ENCODE measurements around the gene TARBP2. TPM values are rescaled to one million over a fixed set of nuclear protein-coding genes. Genes with fewer than 3 reads are reported as not detected.

Gene TARBP2
- total RNA-seq, 1 donor from 2014 or later = 32.4 TPM

GRCh38 chr12:53551889-53552291 lies 50.8 kb downstream of the TARBP2 start:
- TF ChIP-seq EZH2phosphoT487 (IDR thresholded peaks at IDR 0.05) = no peak
- no peak for TF ChIP-seq CTCF (IDR thresholded peaks at IDR 0.05)
- TF ChIP-seq EZH2 (IDR thresholded peaks at IDR 0.05) = no peak
- Mint-ChIP-seq H3K36me3 (peaks cover 9% of the 10 kb centered on the region), H3K4me1 (peaks cover 15% of the 10 kb centered on the region), H3K4me3 (no peak overlapping the region), H3K27me3 (ENCODE audit: insufficient read depth, low read depth) (no peaks in the 10 kb centered on the region), H3K9me3 (no peaks in the 10 kb centered on the region), H3K27ac (no peak overlapping the region)
- DNase-seq (ENCODE audit: low spot score) = peak; percentile 7
- H3K9ac ChIP-seq = no peak overlapping the region
- H3K27me3 ChIP-seq = no peaks in the 10 kb centered on the region
- peaks cover 22% of the 10 kb centered on the region for H3K4me1 ChIP-seq
- H3K79me2 ChIP-seq (ENCODE audit: low read depth) = no peaks in the 10 kb centered on the region
- peak overlapping the region; percentile 14 for H3K4me2 ChIP-seq
- no peaks in the 10 kb centered on the region for H4K20me1 ChIP-seq (ENCODE audit: low read depth)
- peaks cover 13% of the 10 kb centered on the region for H3F3A ChIP-seq (ENCODE audit: low read depth)
- no peaks in the 10 kb centered on the region for H3K9me3 ChIP-seq (ENCODE audit: low read depth)
- no peak overlapping the region for H2AFZ ChIP-seq (replicated peaks)
- H3K4me3 ChIP-seq = no peak overlapping the region
- H3K36me3 ChIP-seq = no peaks in the 10 kb centered on the region
- peak overlapping the region; percentile 40 for H3K27ac ChIP-seq

- H3K27me3 ChIP-seq = no peaks in the 10 kb centered on the region
- Mint-ChIP-seq H3K4me1 (peaks cover 15% of the 10 kb centered on the region), H3K27ac (no peak overlapping the region), H3K27me3 (ENCODE audit: insufficient read depth, low read depth) (no peaks in the 10 kb centered on the region), H3K4me3 (no peak overlapping the region), H3K9me3 (no peaks in the 10 kb centered on the region), H3K36me3 (peaks cover 9% of the 10 kb centered on the region)
- no peaks in the 10 kb centered on the region for H3K36me3 ChIP-seq
- peak overlapping the region; percentile 40 for H3K27ac ChIP-seq
- H2AFZ ChIP-seq (replicated peaks) = no peak overlapping the region
- peaks cover 13% of the 10 kb centered on the region for H3F3A ChIP-seq (ENCODE audit: low read depth)
- no peak overlapping the region for H3K9ac ChIP-seq
- peak; percentile 48 for DNase-seq (ENCODE audit: low spot score)
- H3K79me2 ChIP-seq (ENCODE audit: low read depth) = no peaks in the 10 kb centered on the region
- H4K20me1 ChIP-seq (ENCODE audit: low read depth) = no peaks in the 10 kb centered on the region
- no peaks in the 10 kb centered on the region for H3K9me3 ChIP-seq (ENCODE audit: low read depth)
- H3K4me2 ChIP-seq = peak overlapping the region; percentile 14
- peaks cover 22% of the 10 kb centered on the region for H3K4me1 ChIP-seq
- TF ChIP-seq CTCF (IDR thresholded peaks at IDR 0.05) (no peak), EZH2phosphoT487 (IDR thresholded peaks at IDR 0.05) (no peak), EZH2 (IDR thresholded peaks at IDR 0.05) (no peak)
- no peak overlapping the region for H3K4me3 ChIP-seq
These were observed 51.6 kb downstream of the TARBP2 start for GRCh38 chr12:53552361-53553327.

Small RNA genes within 50 kb of the gene (small RNA-seq; reads per million reads assigned to genes)
- gene AC023509.3 = not detected

Other genes with a start within 250 kb of the TARBP2 start
- 34.3 and 54.0 TPM in 2 replicates for gene ESPL1, start 233.0 kb upstream of the TARBP2 start, total RNA-seq (ENCODE audit: low replicate concordance)
- 425 and 443 TPM in 2 replicates for gene PFDN5, start 205.7 kb upstream of the TARBP2 start, total RNA-seq (ENCODE audit: low replicate concordance)
- 48.8 and 55.7 TPM in 2 replicates for gene MYG1, start 201.6 kb upstream of the TARBP2 start, total RNA-seq (ENCODE audit: low replicate concordance)
- 51.0 and 105 TPM in 2 replicates for gene AAAS, start 179.7 kb upstream of the TARBP2 start, total RNA-seq (ENCODE audit: low replicate concordance)
- gene SP7, start 164.9 kb upstream of the TARBP2 start, total RNA-seq (ENCODE audit: low replicate concordance) = 0.74 and 0.90 TPM in 2 replicates
- gene SP1, start 121.1 kb upstream of the TARBP2 start, total RNA-seq (ENCODE audit: low replicate concordance) = 67.8 and 71.0 TPM in 2 replicates
- 0.34 TPM in 1 of 2 replicates, not detected in the other for gene AMHR2, start 77.4 kb upstream of the TARBP2 start, total RNA-seq (ENCODE audit: low replicate concordance)
- 52.2 and 67.2 TPM in 2 replicates for gene PRR13, start 59.5 kb upstream of the TARBP2 start, total RNA-seq (ENCODE audit: low replicate concordance)
- 403 and 435 TPM in 2 replicates for gene PCBP2, start 49.2 kb upstream of the TARBP2 start, total RNA-seq (ENCODE audit: low replicate concordance)
- gene MAP3K12, start 1.8 kb upstream of the TARBP2 start, total RNA-seq (ENCODE audit: low replicate concordance) = 17.2 and 24.5 TPM in 2 replicates
- not detected in 2 replicates for gene NPFF, start 6.2 kb downstream of the TARBP2 start, total RNA-seq (ENCODE audit: low replicate concordance)
- 12.7 and 15.9 TPM in 2 replicates for gene ATF7, start 125.1 kb downstream of the TARBP2 start, total RNA-seq (ENCODE audit: low replicate concordance)
- 461 and 715 TPM in 2 replicates for gene ATP5MC2, start 174.8 kb downstream of the TARBP2 start, total RNA-seq (ENCODE audit: low replicate concordance)
- 25.3 and 46.0 TPM in 2 replicates for gene CALCOCO1, start 226.2 kb downstream of the TARBP2 start, total RNA-seq (ENCODE audit: low replicate concordance)